ENCODE results near the gene ABCG8. TPM values are rescaled to one million over a fixed set of nuclear protein-coding genes. Genes with fewer than 3 reads are reported as not detected.

ABCG8 gene
- total RNA-seq, 1 donor, result not detected

GRCh38 chr2:43798300-43798699, 40.5 kb upstream of the ABCG8 start:
- no peak for DNase-seq (ENCODE audit: low read depth)
- H3K4me3 ChIP-seq (ENCODE audit: low read depth, low read length), result no peak overlapping the region
- TF ChIP-seq CTCF (IDR thresholded peaks at IDR 0.05; ENCODE audit: insufficient read depth, low read length), result peak; percentile 13

DNA sequence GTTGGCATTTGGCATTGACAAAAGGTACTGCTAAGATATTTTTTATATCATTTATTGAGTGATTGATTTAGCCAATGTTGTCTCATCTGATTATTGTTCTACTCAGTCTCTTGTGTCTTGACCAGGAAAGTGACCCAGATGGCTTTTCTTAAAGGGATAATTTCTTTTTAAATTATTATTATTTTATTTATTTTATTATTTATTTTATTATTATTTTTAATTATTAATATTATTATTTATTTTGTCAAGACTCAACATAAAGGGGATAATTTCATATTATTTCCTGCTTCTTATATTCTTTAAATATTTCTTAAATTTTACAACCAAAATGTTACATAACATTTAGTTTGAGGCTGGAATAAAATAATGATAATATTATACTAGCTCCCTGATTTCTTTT, 37.9 kb upstream of the ABCG8 start:
- TF ChIP-seq CTCF (IDR thresholded peaks at IDR 0.05; ENCODE audit: insufficient read depth, low read length), result no peak
- no peak for DNase-seq (ENCODE audit: low read depth)
- no peak overlapping the region for H3K4me3 ChIP-seq (ENCODE audit: low read depth, low read length)

GRCh38 chr2:43802135-43802534, 36.6 kb upstream of the ABCG8 start:
- no peak for TF ChIP-seq CTCF (IDR thresholded peaks at IDR 0.05; ENCODE audit: insufficient read depth, low read length)
- DNase-seq (ENCODE audit: low read depth), result no peak
- H3K4me3 ChIP-seq (ENCODE audit: low read depth, low read length), result no peak overlapping the region

DNA sequence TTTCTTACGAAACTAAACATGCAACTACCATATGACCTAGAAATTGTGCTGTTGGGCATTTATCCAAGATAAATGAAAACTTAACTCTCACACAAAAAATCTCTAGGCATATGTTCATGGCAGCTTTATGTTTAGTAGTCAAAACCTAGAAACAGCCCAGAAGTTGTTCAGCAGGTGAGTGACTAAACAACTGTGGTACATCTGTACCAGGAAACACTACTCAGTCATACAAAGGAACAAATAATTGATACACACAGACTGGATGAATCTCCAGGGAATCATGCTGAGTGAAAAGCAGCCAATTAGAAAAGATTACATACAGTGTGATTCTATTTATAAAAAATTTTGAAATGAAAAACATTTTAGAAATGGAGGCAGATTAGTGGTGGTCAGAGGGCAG, 35.7 kb upstream of the ABCG8 start:
- no peak overlapping the region for H3K4me3 ChIP-seq (ENCODE audit: low read depth, low read length)
- no peak for DNase-seq (ENCODE audit: low read depth)
- TF ChIP-seq CTCF (IDR thresholded peaks at IDR 0.05; ENCODE audit: insufficient read depth, low read length), result no peak

- TF ChIP-seq CTCF (IDR thresholded peaks at IDR 0.05; ENCODE audit: insufficient read depth, low read length), result no peak
- no peak for DNase-seq (ENCODE audit: low read depth)
- no peak overlapping the region for H3K4me3 ChIP-seq (ENCODE audit: low read depth, low read length)
Observed at GRCh38 chr2:43806719-43807031, 32.1 kb upstream of the ABCG8 start.

- TF ChIP-seq CTCF (IDR thresholded peaks at IDR 0.05; ENCODE audit: insufficient read depth, low read length), result no peak
- no peak overlapping the region for H3K4me3 ChIP-seq (ENCODE audit: low read depth, low read length)
- no peak for DNase-seq (ENCODE audit: low read depth)
Observed at GRCh38 chr2:43810452-43810851, 28.3 kb upstream of the ABCG8 start.

DNA sequence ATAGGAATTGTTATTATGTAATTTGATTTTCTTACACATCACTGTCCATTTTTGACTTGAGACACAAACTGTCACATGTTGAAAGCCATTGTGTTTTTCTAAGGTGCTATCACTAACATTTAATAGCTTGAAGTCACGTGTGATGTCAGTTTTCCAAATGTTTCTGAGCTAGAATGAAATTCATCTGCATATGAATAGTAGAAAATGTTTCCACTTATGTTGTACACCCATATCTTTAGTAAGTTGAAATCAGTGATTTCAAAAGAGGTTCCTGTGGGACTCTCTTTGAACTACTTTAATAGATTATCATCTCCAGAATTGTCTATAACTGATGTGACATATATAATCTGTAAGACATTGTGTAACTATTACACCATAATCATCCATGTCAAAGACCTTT, 27.9 kb upstream of the ABCG8 start:
- DNase-seq (ENCODE audit: low read depth), result no peak
- no peak overlapping the region for H3K4me3 ChIP-seq (ENCODE audit: low read depth, low read length)
- TF ChIP-seq CTCF (IDR thresholded peaks at IDR 0.05; ENCODE audit: insufficient read depth, low read length), result no peak

Data from fibroblast of the aortic adventitia (primary cell).